Breast epithelium (tissue), 3 donors: ENCODE data around the gene ZNF592.

Source experiments
- POLR2A ChIP-seq: fragments of 450-650 bp; IDR thresholded peaks from one replicate; pipeline ENCODE4 v1.6.1; 2016; ENCODE audit warnings: antibody characterized with exemption, mild to moderate bottlenecking, moderate library complexity
- POLR2AphosphoS5 ChIP-seq, 3 donors: sonication (generic); formaldehyde crosslinking; IDR thresholded peaks; one replicate each; pipeline ENCODE4 v1.6.1; 2017; ENCODE audit warnings: antibody characterized with exemption in 3 of 3
- TF ChIP-seq, protein P1 (sequence below), 3 donors: fragments of 450-650 bp; IDR thresholded peaks; one replicate each; pipeline ENCODE4 v1.5.1; 2016 to 2017; ENCODE audit warnings: antibody characterized with exemption in 3 of 3, mild to moderate bottlenecking in 3 of 3, moderate library complexity in 3 of 3

DNA sequence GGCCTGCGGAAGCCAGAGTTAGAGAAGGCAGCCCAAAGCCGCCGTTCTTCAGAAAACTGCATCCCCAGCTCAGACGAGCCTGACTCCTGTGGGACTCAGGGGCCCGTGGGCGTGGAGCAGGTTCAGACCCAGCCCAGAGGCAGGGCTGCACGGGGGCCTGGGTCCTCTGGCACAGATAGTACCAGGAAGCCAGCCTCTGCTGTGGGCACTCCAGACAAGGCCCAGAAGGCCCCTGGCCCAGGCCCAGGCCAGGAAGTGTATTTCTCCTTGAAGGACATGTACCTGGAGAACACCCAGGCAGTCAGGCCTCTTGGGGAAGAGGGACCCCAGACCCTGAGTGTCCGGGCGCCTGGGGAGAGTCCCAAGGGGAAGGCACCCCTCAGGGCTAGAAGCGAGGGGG, 91.9 kb downstream of the ZNF592 start:
- TF ChIP-seq, protein P1, sequence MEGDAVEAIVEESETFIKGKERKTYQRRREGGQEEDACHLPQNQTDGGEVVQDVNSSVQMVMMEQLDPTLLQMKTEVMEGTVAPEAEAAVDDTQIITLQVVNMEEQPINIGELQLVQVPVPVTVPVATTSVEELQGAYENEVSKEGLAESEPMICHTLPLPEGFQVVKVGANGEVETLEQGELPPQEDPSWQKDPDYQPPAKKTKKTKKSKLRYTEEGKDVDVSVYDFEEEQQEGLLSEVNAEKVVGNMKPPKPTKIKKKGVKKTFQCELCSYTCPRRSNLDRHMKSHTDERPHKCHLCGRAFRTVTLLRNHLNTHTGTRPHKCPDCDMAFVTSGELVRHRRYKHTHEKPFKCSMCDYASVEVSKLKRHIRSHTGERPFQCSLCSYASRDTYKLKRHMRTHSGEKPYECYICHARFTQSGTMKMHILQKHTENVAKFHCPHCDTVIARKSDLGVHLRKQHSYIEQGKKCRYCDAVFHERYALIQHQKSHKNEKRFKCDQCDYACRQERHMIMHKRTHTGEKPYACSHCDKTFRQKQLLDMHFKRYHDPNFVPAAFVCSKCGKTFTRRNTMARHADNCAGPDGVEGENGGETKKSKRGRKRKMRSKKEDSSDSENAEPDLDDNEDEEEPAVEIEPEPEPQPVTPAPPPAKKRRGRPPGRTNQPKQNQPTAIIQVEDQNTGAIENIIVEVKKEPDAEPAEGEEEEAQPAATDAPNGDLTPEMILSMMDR (IDR thresholded peaks at IDR 0.05), result no peak
- TF ChIP-seq POLR2AphosphoS5 (IDR thresholded peaks at IDR 0.05), result no peak
- TF ChIP-seq POLR2A, result no peak
